ENCODE data around the gene PRRX1.

PRRX1 gene

GRCh38 chr1:170663404-170664092 is 383 bp upstream of the PRRX1 start:
- in situ Hi-C loops (cut with HindIII; ENCODE audit: low sequenced_read_pairs) = no loop called here

GRCh38 chr1:170664828-170665612 is 1.1 kb downstream of the PRRX1 start:
- in situ Hi-C loops (cut with HindIII; ENCODE audit: low sequenced_read_pairs) = no loop called here

DNA sequence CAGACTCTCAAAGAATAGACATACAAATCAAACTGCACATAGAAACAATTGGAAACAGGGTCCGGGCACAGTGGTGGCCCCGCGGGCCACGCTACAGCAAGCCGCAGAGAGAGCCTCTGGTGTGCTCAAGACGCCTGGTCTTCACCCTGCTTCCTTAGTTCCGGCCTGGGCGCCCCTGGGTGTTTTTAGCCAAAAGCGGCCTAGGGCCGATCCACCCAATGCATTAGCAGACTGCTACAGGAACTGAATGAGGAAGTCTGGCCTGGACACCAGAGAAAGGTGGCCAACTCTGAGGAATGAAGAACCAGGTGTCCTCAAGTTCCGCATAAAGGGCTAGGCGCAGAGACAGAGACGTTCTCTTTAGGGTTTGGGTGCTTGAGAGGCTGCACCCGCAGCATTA is 1.7 kb downstream of the PRRX1 start:
- in situ Hi-C loops (cut with HindIII; ENCODE audit: low sequenced_read_pairs) = no loop called here

DNA sequence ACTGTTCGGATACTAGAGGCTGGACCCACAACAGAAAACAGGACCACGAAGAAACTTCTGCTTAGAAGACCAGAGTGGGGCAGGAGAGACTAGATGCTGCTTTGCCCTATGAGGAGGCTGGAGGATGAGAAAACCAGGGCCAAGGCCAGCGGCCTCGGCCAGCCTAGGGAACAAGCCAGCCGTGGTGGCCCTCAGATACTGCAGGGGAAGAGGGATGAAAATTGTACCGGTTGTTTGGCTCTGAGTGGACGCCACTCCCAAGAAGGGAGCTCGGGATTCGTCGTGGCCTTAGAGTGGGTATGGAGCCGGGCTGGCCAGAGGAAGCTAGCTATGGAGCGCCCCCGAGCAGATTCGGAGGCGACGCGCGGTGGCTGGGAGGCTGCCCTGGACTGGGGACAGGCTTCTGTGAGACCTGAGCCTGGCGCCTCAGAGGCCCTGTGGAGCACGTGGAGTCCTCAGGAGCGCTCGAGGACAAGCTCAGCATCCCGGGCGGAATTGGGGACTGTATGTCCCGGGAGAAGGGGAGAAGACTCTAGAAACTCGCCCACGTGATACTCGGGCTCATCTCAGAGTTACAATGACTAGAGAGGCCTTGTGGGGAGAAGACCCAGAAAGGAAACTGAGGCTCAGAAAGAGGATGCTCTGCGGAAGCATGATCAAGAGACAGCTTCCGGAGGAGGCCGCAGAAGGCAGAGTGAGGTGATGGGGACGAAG is 2.8 kb downstream of the PRRX1 start:
- in situ Hi-C loops (cut with HindIII; ENCODE audit: low sequenced_read_pairs) = no loop called here

GRCh38 chr1:170668209-170669106 is 4.5 kb downstream of the PRRX1 start:
- in situ Hi-C loops (cut with HindIII; ENCODE audit: low sequenced_read_pairs) = no loop called here

- in situ Hi-C loops (cut with HindIII; ENCODE audit: low sequenced_read_pairs) = no loop called here
Measured at GRCh38 chr1:170669107-170669445, 5.1 kb downstream of the PRRX1 start.

DNA sequence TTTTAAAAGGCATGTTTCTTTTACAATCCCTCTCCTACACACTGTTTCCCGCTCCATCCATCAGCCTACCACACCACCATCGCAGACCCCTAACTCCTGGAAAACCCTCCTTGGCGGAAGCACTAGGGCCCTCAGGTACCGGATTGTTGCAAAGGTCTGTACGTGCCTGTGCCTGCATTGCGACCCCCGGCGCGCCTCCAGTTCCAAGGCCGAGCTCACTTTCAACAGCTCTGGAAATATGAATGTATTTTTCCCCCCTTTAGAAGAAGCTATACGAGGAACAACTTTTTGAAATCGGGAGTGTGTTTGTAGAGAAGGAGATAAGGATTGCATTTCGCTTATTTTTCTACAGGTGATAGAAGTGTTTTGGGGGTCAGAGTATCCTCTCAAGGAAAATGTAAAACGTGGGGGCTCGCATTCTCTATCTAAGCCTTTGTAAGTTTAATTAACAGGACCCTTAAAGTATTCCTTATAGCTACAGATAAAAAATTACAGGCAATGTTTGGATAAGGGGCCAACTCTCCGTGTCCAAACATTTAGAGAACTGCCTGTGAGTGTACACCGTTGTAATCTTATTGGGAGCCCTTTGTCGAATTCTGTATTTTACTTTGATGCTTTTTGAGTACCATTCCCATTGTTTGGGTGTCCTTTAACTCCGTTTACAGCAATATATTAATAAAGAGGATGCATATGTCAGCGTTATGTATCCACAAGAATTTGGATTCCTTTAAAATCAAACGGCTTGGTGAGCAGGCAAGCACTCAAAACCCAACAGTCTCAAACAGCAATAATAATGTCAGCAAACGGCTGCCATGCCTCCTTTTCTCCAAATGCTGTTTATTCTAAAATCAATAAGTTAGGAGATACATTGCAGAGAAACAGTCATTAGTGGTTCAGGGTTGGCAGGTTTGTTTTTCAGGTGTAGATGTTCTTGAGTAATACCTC is 5.9 kb downstream of the PRRX1 start:
- in situ Hi-C loops (cut with HindIII; ENCODE audit: low sequenced_read_pairs) = no loop called here

- in situ Hi-C loops (cut with HindIII; ENCODE audit: low sequenced_read_pairs) = no loop called here
Measured at GRCh38 chr1:170670802-170671628, 7.1 kb downstream of the PRRX1 start.

GRCh38 chr1:170671629-170671963 is 7.7 kb downstream of the PRRX1 start:
- in situ Hi-C loops (cut with HindIII; ENCODE audit: low sequenced_read_pairs) = no loop called here

GRCh38 chr1:170672316-170672715 is 8.4 kb downstream of the PRRX1 start:
- in situ Hi-C loops (cut with HindIII; ENCODE audit: low sequenced_read_pairs) = no loop called here

- in situ Hi-C loops (cut with HindIII; ENCODE audit: low sequenced_read_pairs) = no loop called here
Measured at GRCh38 chr1:170674239-170674638, 10.3 kb downstream of the PRRX1 start.

DNA sequence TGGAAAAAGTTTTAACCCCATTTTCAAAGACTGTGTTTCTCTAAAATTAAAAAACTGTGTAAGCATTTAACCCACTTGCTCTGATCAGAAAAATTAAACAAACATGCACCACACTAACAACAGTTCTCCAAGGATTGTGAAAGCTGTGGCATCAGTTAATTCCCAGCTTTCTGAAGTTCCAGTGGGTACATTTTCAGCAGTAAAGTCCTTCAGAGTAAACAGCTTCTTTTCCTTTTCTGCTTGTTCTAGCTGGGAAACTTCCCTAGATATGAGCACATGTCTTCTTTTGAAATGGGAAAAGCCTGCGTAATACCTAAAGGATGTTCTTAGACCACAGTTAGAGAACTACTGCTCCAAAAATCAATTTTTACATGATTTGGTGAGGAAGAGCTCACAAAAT is 11.1 kb downstream of the PRRX1 start:
- in situ Hi-C loops (cut with HindIII; ENCODE audit: low sequenced_read_pairs) = no loop called here

DNA sequence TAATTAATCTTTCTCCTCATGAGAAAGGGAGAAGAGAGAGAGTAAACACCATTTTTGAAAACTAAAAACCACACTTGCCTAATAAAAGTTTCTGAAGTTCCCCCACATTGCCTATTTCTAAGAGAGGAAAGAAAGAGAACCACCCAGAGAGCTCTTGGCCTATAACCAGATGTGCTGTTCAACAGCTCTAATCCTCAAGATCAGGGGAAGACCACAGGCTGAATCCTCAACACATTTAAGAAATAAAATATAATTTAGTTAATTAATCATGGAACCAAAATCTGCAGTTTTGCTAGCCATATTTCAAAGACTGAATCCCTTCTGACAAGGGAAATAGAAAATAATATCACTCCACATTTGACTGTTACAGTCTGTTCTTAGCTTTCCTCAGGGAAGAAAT is 11.9 kb downstream of the PRRX1 start:
- in situ Hi-C loops (cut with HindIII; ENCODE audit: low sequenced_read_pairs) = no loop called here

DNA sequence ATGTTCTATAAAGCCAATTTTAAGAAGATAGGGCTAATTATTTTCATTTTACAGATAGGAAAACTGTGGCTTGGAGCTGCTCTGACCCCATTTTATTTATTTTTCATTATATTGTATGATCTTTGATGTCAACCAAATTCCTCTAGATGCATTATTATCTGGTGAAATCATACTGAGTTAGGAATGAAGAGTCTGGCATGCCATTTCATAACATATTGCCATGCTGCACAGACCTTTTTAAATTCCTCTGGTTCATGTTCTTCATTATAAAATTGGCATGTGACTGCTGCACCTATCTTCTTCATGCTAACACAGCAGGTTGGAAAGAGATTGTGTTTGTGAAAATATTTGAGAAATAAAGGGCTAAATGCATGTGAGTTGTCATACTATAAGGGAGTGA is 12.7 kb downstream of the PRRX1 start:
- in situ Hi-C loops (cut with HindIII; ENCODE audit: low sequenced_read_pairs) = no loop called here

- in situ Hi-C loops (cut with HindIII; ENCODE audit: low sequenced_read_pairs) = no loop called here
Measured at GRCh38 chr1:170678027-170678600, 14.2 kb downstream of the PRRX1 start.

DNA sequence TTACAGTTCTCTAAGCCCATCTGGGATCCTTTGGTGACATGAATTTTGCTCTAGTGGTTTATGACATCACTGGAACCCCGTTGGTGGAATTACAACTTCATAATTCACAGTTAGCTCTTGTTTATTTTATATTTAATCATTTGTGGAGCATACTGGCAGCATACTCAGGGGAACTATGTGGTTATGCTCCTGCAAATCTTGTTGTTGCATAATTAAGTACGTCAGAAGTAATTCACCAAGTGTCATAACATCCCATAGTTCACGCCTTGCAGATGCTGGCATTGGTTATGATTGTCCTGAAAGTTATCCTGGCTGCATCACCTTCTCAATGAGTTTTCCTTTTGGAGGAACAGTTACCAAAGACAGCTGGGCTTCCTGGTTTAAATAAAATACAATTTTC is 16.5 kb downstream of the PRRX1 start:
- in situ Hi-C loops (cut with HindIII; ENCODE audit: low sequenced_read_pairs) = no loop called here

DNA sequence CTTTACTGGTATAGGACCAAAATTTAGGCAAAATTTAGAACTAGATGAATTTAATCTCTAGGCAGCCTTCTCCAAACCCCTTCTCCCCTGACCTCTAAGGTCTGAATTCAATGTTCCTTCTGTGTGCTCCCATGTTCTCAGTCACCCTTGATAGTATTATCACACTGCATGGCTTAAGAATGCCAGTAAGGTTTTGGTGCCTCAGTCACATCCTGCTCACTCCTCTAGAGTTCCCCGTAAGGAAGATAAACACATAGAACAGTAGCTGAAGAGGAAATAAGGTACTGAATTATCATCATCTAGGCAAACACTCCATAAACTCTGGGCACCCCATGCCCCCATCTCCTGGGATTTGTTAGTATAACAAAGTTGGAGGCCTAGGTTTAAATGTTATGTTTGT is 18.2 kb downstream of the PRRX1 start:
- in situ Hi-C loops (cut with HindIII; ENCODE audit: low sequenced_read_pairs) = no loop called here

- in situ Hi-C loops (cut with HindIII; ENCODE audit: low sequenced_read_pairs) = no loop called here
Measured at GRCh38 chr1:170682809-170683208, 18.9 kb downstream of the PRRX1 start.

DNA sequence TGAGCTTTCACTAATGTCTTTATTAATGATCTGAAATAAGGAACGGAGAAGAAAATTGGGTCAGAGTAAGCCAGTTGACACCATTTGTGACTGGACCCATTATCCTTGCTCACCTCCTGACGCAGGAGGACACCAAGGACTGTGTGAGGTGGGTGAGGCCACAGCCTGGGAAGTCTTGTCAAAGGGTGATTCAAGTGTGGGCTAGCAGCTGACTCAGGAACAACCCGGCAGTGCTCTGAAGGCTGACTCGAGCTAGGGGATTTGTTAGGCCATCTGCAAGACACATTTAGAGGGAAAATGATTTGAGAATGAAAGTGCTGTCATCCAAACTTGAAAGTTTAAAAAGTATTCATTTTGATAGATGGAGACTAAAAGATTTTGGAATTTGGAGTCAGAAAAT is 21.2 kb downstream of the PRRX1 start:
- in situ Hi-C loops (cut with HindIII; ENCODE audit: low sequenced_read_pairs) = no loop called here

Data from DLD1 (cell line).